HepG2 (cell line): ENCODE data around the gene CFAP221. TPM values are rescaled to one million over a fixed set of nuclear protein-coding genes. Genes with fewer than 3 reads are reported as not detected.

Source experiments
- BORCS8-MEF2B ChIP-seq: sonication (generic); formaldehyde crosslinking; IDR thresholded peaks from 2 replicates; pipeline ENCODE4 v1.8.0; 2022; ENCODE audit warnings: mild to moderate bottlenecking, missing genetic modification reagents
- DR1 ChIP-seq: sonication (generic); formaldehyde crosslinking; IDR thresholded peaks from 2 replicates; pipeline ENCODE4 v1.8.0; 2021; ENCODE audit warnings: mild to moderate bottlenecking, missing genetic modification reagents, inconsistent platforms
- FOXP4 ChIP-seq: sonication (generic); formaldehyde crosslinking; IDR thresholded peaks from 2 replicates; pipeline ENCODE4 v1.4.0; 2020; ENCODE audit warnings: missing genetic modification reagents
- GATA4 ChIP-seq: sonication (generic); IDR thresholded peaks from 2 replicates; pipeline ENCODE4 v1.6.1; 2016; ENCODE audit warnings: antibody characterized with exemption, low read depth, borderline replicate concordance
- HMGA1 ChIP-seq: sonication (generic); formaldehyde crosslinking; conservative IDR thresholded peaks from 2 replicates; pipeline ENCODE4 v1.4.0; 2020; ENCODE audit warnings: missing genetic modification reagents
- IRF2 ChIP-seq: IDR thresholded peaks from 2 replicates; pipeline ENCODE4 v1.6.1; 2018; ENCODE audit warnings: missing genetic modification reagents, missing compliant biosample characterization
- MNT ChIP-seq: fragments of 450-650 bp; IDR thresholded peaks from 2 replicates; pipeline ENCODE4 v1.6.1; 2016
- PLRG1 ChIP-seq: fragments of 450-650 bp; conservative IDR thresholded peaks from 2 replicates; pipeline ENCODE4 v1.6.1; 2016
- SMAD3 ChIP-seq: sonication (generic); formaldehyde crosslinking; IDR thresholded peaks from 2 replicates; pipeline ENCODE4 v1.4.0; 2020; ENCODE audit warnings: missing genetic modification reagents
- SNAPC2 ChIP-seq: sonication (generic); formaldehyde crosslinking; IDR thresholded peaks from 2 replicates; pipeline ENCODE4 v1.8.1; 2022; ENCODE audit warnings: mild to moderate bottlenecking, missing genetic modification reagents
- ZBTB7A ChIP-seq: sonication (generic); formaldehyde crosslinking; IDR thresholded peaks from 2 replicates; pipeline ENCODE4 v1.8.0; 2022; ENCODE audit warnings: mild to moderate bottlenecking, missing genetic modification reagents
- ZHX2 ChIP-seq, 2 experiments: sonication (generic) in 1 of 2; formaldehyde crosslinking in 1 of 2; IDR thresholded peaks; 2 replicates each; pipeline versions ENCODE4 v1.6.1 to v1.9.0; 2014 to 2022; ENCODE audit warnings: antibody characterized with exemption in 1 of 2, borderline replicate concordance in 1 of 2, inconsistent platforms in 1 of 2, low read depth in 1 of 2, missing genetic modification reagents in 1 of 2
- ZMYM2 ChIP-seq: sonication (generic); formaldehyde crosslinking; IDR thresholded peaks from 2 replicates; pipeline ENCODE4 v1.8.0; 2022; ENCODE audit warnings: mild to moderate bottlenecking, missing genetic modification reagents
- ZNF101 ChIP-seq: sonication (generic); formaldehyde crosslinking; IDR thresholded peaks from 2 replicates; pipeline ENCODE4 v1.4.0; 2020; ENCODE audit warnings: mild to moderate bottlenecking, low read depth, missing genetic modification reagents, borderline replicate concordance
- ZNF235 ChIP-seq: sonication (generic); formaldehyde crosslinking; IDR thresholded peaks from 2 replicates; pipeline ENCODE4 v1.8.1; 2023; ENCODE audit warnings: mild to moderate bottlenecking, missing genetic modification reagents, borderline replicate concordance
- ZNF414 ChIP-seq: sonication (generic); formaldehyde crosslinking; IDR thresholded peaks from 2 replicates; pipeline ENCODE4 v1.5.0; 2020; ENCODE audit warnings: missing genetic modification reagents
- ZNF513 ChIP-seq: sonication (generic); formaldehyde crosslinking; conservative IDR thresholded peaks from 2 replicates; pipeline ENCODE4 v1.5.0; 2020; ENCODE audit warnings: missing genetic modification reagents
- ZNF782 ChIP-seq: sonication (generic); formaldehyde crosslinking; IDR thresholded peaks from 2 replicates; pipeline ENCODE4 v1.4.0; 2020; ENCODE audit warnings: missing genetic modification reagents, mild to moderate bottlenecking, borderline replicate concordance
- ZNF841 ChIP-seq: sonication (generic); formaldehyde crosslinking; IDR thresholded peaks from 2 replicates; pipeline ENCODE4 v1.8.1; 2023; ENCODE audit warnings: missing genetic modification reagents, borderline replicate concordance
- polyA plus RNA-seq, 8 experiments: library from polyadenylated mRNA; depleted of rRNA in 3 of 8; stranded (reverse) in 7 of 8; unstranded in 1 of 8; fragments of >200 nt; fragmentation: Illumina TruSeq in 4 of 8; extraction: Trizol in 4 of 8; gene quantifications; 2 replicates each; pipeline versions ENCODE4 v1.2.1 to v1.2.3, GENCODE V29; 2011 to 2016; ENCODE audit warnings: low read depth in 4 of 8, missing spikeins in 1 of 8, mixed read lengths in 1 of 8; ENCODE audit not compliant: insufficient read depth in 1 of 8
- total RNA-seq, 5 experiments: library from RNA; depleted of rRNA; stranded (reverse); fragments of >200 nt; fragmentation: Illumina TruSeq; extraction: Trizol; gene quantifications; 2 replicates each; pipeline ENCODE4 v1.2.3, GENCODE V29; 2016; ENCODE audit warnings: low read depth in 1 of 5

Gene CFAP221
- total and polyA plus RNA-seq, 2 of the 13 experiments (the other 11 are each of a cell fraction or from before 2014, with no cell fraction given): not detected

GRCh38 chr2:119693967-119694366 lies 149.7 kb downstream of the CFAP221 start (continued):
- TF ChIP-seq FOXP4: no peak
- TF ChIP-seq ZNF782 (CRISPR knock-in tag): no peak
- no peak for TF ChIP-seq SMAD3 (CRISPR knock-in tag)
- no peak for TF ChIP-seq ZMYM2
- TF ChIP-seq GATA4: no peak
- no peak for TF ChIP-seq SNAPC2 (CRISPR knock-in tag)
- TF ChIP-seq ZNF513: no peak
- TF ChIP-seq MNT: peak; percentile 98
- no peak for TF ChIP-seq IRF2 (CRISPR knock-in tag)
- TF ChIP-seq DR1 (CRISPR knock-in tag): no peak
- no peak for TF ChIP-seq ZNF101
- TF ChIP-seq BORCS8-MEF2B (CRISPR knock-in tag): no peak
- TF ChIP-seq HMGA1 (CRISPR knock-in tag): no peak
- TF ChIP-seq ZNF841 (CRISPR knock-in tag): no peak
- no peak; the same call in 1 of the 2 replicates for TF ChIP-seq PLRG1
- no peak for TF ChIP-seq ZNF235 (CRISPR knock-in tag)
- TF ChIP-seq ZHX2 (IDR thresholded peaks at IDR 0.05; ENCODE audit: low read depth): no peak
- no peak for TF ChIP-seq ZHX2 (CRISPR knock-in tag; IDR thresholded peaks at IDR 0.05; ENCODE audit: borderline replicate concordance)
- TF ChIP-seq ZNF414 (CRISPR knock-in tag): no peak
- peak; percentile 21; the same call in 1 of the 2 replicates for TF ChIP-seq ZBTB7A
